HepG2 (cell line): Measurements from ENCODE around the gene COG4. TPM values are rescaled to one million over a fixed set of nuclear protein-coding genes. Genes with fewer than 3 reads are reported as not detected.

ENCODE experiments used
- CBFB ChIP-seq: sonication (generic); formaldehyde crosslinking; IDR thresholded peaks from 2 replicates; pipeline ENCODE4 v1.4.0; 2020; ENCODE audit warnings: missing genetic modification reagents
- JUN ChIP-seq: sonication (generic); formaldehyde crosslinking; IDR thresholded peaks from 2 replicates; pipeline ENCODE4 v1.4.0; 2020; ENCODE audit warnings: mild to moderate bottlenecking, missing genetic modification reagents
- KMT2A ChIP-seq: sonication (generic); formaldehyde crosslinking; IDR thresholded peaks from 2 replicates; pipeline ENCODE4 v1.4.0; 2020; ENCODE audit warnings: missing genetic modification reagents
- SALL1 ChIP-seq: sonication (generic); formaldehyde crosslinking; IDR thresholded peaks from 2 replicates; pipeline ENCODE4 v1.8.0; 2022; ENCODE audit warnings: mild to moderate bottlenecking, missing genetic modification reagents
- ZNF703 ChIP-seq: sonication (generic); formaldehyde crosslinking; IDR thresholded peaks from 2 replicates; pipeline ENCODE4 v1.5.1; 2020; ENCODE audit warnings: missing genetic modification reagents, mild to moderate bottlenecking, moderate library complexity, borderline replicate concordance
- ZNF891 ChIP-seq: sonication (generic); formaldehyde crosslinking; IDR thresholded peaks from 2 replicates; pipeline ENCODE4 v1.5.0; 2020; ENCODE audit warnings: mild to moderate bottlenecking, missing genetic modification reagents
- polyA plus RNA-seq, 8 experiments: library from polyadenylated mRNA; depleted of rRNA in 3 of 8; stranded (reverse) in 7 of 8; unstranded in 1 of 8; fragments of >200 nt; fragmentation: Illumina TruSeq in 4 of 8; extraction: Trizol in 4 of 8; gene quantifications; 2 replicates each; pipeline versions ENCODE4 v1.2.1 to v1.2.3, GENCODE V29; 2011 to 2016; ENCODE audit warnings: low read depth in 4 of 8, missing spikeins in 1 of 8, mixed read lengths in 1 of 8; ENCODE audit not compliant: insufficient read depth in 1 of 8
- total RNA-seq, 5 experiments: library from RNA; depleted of rRNA; stranded (reverse); fragments of >200 nt; fragmentation: Illumina TruSeq; extraction: Trizol; gene quantifications; 2 replicates each; pipeline ENCODE4 v1.2.3, GENCODE V29; 2016; ENCODE audit warnings: low read depth in 1 of 5
- TF ChIP-seq, protein P1 (sequence below): sonication (generic); formaldehyde crosslinking; IDR thresholded peaks from 2 replicates; pipeline ENCODE4 v1.9.0; 2022; ENCODE audit warnings: missing genetic modification reagents, mild to moderate bottlenecking, borderline replicate concordance
- TF ChIP-seq, protein P2 (sequence below): sonication (generic); formaldehyde crosslinking; IDR thresholded peaks from 2 replicates; pipeline ENCODE4 v1.8.1; 2023; ENCODE audit warnings: mild to moderate bottlenecking, moderate library complexity, missing genetic modification reagents
- TF ChIP-seq, protein P3 (sequence below): sonication (generic); formaldehyde crosslinking; IDR thresholded peaks from 2 replicates; pipeline ENCODE4 v1.4.0; 2020; ENCODE audit warnings: mild to moderate bottlenecking, missing genetic modification reagents
- TF ChIP-seq, protein P4 (sequence below): sonication (generic); formaldehyde crosslinking; IDR thresholded peaks from 2 replicates; pipeline ENCODE4 v1.4.0; 2020; ENCODE audit warnings: mild to moderate bottlenecking, missing genetic modification reagents
- TF ChIP-seq, protein P5 (sequence below): sonication (generic); formaldehyde crosslinking; IDR thresholded peaks from 2 replicates; pipeline ENCODE4 v1.8.0; 2022; ENCODE audit warnings: mild to moderate bottlenecking, missing genetic modification reagents, moderate library complexity
- TF ChIP-seq, protein P6 (sequence below): IDR thresholded peaks from 2 replicates; pipeline ENCODE4 v1.6.1; 2016; ENCODE audit warnings: low read depth, control low read depth

COG4 gene
- total and polyA plus RNA-seq, 2 of the 13 experiments (the other 11 are each of a cell fraction or from before 2014, with no cell fraction given): 51.1 to 73.8 TPM

DNA sequence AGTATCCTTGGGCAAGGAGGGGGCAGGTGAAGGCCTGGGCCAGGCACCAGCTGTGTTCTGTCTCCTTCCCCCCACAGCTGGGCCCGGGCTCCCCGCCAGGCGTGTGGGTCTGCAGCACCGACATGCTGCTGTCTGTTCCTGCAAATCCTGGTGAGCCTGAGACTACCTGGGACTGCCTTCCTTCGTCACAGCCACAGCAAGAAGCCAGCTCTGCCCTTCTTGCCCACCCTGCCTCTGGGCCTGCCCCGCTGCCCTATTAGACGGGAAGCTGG is 56.6 kb downstream of the COG4 start (continued):
- TF ChIP-seq, protein P1, sequence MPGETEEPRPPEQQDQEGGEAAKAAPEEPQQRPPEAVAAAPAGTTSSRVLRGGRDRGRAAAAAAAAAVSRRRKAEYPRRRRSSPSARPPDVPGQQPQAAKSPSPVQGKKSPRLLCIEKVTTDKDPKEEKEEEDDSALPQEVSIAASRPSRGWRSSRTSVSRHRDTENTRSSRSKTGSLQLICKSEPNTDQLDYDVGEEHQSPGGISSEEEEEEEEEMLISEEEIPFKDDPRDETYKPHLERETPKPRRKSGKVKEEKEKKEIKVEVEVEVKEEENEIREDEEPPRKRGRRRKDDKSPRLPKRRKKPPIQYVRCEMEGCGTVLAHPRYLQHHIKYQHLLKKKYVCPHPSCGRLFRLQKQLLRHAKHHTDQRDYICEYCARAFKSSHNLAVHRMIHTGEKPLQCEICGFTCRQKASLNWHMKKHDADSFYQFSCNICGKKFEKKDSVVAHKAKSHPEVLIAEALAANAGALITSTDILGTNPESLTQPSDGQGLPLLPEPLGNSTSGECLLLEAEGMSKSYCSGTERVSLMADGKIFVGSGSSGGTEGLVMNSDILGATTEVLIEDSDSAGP (CRISPR knock-in tag): peak; percentile 18; the same call in 1 of the 2 replicates
- no peak for TF ChIP-seq CBFB (CRISPR knock-in tag)
- TF ChIP-seq, protein P2, sequence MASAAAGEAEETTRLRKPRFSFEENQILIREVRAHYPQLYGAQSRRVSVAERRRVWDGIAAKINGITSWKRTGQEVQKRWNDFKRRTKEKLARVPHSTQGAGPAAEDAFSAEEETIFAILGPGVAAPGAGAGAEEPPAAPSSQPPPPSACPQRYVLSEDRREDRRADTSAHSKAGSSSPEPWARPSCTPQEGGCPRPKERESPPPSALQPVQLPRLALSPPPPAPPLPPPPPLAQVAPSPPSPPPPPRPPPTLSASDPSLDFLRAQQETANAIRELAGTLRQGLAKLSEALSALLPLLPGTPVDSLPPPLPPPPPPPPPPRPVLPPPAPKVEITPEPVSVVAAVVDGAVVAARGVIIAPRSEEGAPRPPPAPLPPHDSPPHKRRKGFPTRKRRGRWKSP: no peak
- TF ChIP-seq, protein P3, sequence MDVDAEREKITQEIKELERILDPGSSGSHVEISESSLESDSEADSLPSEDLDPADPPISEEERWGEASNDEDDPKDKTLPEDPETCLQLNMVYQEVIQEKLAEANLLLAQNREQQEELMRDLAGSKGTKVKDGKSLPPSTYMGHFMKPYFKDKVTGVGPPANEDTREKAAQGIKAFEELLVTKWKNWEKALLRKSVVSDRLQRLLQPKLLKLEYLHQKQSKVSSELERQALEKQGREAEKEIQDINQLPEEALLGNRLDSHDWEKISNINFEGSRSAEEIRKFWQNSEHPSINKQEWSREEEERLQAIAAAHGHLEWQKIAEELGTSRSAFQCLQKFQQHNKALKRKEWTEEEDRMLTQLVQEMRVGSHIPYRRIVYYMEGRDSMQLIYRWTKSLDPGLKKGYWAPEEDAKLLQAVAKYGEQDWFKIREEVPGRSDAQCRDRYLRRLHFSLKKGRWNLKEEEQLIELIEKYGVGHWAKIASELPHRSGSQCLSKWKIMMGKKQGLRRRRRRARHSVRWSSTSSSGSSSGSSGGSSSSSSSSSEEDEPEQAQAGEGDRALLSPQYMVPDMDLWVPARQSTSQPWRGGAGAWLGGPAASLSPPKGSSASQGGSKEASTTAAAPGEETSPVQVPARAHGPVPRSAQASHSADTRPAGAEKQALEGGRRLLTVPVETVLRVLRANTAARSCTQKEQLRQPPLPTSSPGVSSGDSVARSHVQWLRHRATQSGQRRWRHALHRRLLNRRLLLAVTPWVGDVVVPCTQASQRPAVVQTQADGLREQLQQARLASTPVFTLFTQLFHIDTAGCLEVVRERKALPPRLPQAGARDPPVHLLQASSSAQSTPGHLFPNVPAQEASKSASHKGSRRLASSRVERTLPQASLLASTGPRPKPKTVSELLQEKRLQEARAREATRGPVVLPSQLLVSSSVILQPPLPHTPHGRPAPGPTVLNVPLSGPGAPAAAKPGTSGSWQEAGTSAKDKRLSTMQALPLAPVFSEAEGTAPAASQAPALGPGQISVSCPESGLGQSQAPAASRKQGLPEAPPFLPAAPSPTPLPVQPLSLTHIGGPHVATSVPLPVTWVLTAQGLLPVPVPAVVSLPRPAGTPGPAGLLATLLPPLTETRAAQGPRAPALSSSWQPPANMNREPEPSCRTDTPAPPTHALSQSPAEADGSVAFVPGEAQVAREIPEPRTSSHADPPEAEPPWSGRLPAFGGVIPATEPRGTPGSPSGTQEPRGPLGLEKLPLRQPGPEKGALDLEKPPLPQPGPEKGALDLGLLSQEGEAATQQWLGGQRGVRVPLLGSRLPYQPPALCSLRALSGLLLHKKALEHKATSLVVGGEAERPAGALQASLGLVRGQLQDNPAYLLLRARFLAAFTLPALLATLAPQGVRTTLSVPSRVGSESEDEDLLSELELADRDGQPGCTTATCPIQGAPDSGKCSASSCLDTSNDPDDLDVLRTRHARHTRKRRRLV (CRISPR knock-in tag): no peak
- TF ChIP-seq, protein P4, sequence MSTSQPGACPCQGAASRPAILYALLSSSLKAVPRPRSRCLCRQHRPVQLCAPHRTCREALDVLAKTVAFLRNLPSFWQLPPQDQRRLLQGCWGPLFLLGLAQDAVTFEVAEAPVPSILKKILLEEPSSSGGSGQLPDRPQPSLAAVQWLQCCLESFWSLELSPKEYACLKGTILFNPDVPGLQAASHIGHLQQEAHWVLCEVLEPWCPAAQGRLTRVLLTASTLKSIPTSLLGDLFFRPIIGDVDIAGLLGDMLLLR (CRISPR knock-in tag): 0 out of 2 replicates have a peak, but pooled peaks have one; percentile 15
- TF ChIP-seq SALL1 (CRISPR knock-in tag): 0 out of 2 replicates have a peak, but pooled peaks have one; percentile 9
- no peak for TF ChIP-seq JUN (CRISPR knock-in tag)
- TF ChIP-seq ZNF891 (CRISPR knock-in tag): no peak
- TF ChIP-seq ZNF703 (CRISPR knock-in tag): no peak
- TF ChIP-seq, protein P5, sequence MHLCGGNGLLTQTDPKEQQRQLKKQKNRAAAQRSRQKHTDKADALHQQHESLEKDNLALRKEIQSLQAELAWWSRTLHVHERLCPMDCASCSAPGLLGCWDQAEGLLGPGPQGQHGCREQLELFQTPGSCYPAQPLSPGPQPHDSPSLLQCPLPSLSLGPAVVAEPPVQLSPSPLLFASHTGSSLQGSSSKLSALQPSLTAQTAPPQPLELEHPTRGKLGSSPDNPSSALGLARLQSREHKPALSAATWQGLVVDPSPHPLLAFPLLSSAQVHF (CRISPR knock-in tag): no peak
- TF ChIP-seq, protein P6, sequence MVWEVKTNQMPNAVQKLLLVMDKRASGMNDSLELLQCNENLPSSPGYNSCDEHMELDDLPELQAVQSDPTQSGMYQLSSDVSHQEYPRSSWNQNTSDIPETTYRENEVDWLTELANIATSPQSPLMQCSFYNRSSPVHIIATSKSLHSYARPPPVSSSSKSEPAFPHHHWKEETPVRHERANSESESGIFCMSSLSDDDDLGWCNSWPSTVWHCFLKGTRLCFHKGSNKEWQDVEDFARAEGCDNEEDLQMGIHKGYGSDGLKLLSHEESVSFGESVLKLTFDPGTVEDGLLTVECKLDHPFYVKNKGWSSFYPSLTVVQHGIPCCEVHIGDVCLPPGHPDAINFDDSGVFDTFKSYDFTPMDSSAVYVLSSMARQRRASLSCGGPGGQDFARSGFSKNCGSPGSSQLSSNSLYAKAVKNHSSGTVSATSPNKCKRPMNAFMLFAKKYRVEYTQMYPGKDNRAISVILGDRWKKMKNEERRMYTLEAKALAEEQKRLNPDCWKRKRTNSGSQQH (CRISPR knock-in tag): no peak
- no peak for TF ChIP-seq KMT2A (CRISPR knock-in tag)
